ENCODE results near the gene XPO1.

DNA sequence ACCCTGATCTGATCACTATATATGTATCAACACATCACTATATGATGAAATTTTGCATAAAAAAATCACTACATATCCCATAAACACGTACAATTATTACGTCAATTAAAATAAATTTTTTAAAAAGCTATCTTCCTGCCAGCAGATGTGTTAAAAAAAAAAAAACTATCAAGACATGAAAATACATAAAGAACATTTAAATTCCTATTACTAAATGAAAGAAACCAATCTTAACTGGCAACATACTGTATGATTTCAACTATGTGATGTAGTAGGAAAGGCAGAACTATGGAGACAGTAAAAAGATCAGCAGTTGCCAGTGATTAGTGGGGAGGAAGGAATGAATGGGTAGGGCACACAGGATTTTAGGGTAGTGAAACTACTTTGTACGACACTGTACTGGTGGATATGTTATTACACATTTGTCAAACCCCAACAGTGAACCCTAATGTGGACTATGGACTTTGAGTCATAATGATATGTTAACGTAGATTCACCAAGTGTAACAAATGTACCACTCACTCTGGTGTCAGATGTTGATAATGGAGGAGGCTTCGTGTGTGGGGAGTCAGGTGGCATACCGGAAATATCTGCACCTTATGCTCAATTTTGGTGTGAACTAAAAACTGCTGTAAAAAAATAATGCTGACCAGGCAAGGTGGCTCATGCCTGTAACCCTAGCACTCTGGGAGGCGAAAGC is 94.7 kb downstream of the XPO1 start:
- no peak for TF ChIP-seq POLR2A (IDR thresholded peaks at IDR 0.05; ENCODE audit: low read length)
- TF ChIP-seq GATA1 (IDR thresholded peaks at IDR 0.05; ENCODE audit: low read depth, low read length): no peak
